Lower leg skin (tissue), 3 donors: Measurements from ENCODE around the gene CHST2.

Source experiments
- CTCF ChIP-seq, 3 donors: fragments of 450-650 bp; IDR thresholded peaks; one replicate each; pipeline ENCODE4 v1.5.1; 2016; ENCODE audit warnings: antibody characterized with exemption in 3 of 3, mild to moderate bottlenecking in 3 of 3, moderate library complexity in 2 of 3
- POLR2A ChIP-seq, 2 donors: fragments of 450-650 bp; IDR thresholded peaks; one replicate each; pipeline ENCODE4 v1.6.1; 2016 to 2017; ENCODE audit warnings: antibody characterized with exemption in 2 of 2, mild to moderate bottlenecking in 1 of 2, moderate library complexity in 1 of 2

DNA sequence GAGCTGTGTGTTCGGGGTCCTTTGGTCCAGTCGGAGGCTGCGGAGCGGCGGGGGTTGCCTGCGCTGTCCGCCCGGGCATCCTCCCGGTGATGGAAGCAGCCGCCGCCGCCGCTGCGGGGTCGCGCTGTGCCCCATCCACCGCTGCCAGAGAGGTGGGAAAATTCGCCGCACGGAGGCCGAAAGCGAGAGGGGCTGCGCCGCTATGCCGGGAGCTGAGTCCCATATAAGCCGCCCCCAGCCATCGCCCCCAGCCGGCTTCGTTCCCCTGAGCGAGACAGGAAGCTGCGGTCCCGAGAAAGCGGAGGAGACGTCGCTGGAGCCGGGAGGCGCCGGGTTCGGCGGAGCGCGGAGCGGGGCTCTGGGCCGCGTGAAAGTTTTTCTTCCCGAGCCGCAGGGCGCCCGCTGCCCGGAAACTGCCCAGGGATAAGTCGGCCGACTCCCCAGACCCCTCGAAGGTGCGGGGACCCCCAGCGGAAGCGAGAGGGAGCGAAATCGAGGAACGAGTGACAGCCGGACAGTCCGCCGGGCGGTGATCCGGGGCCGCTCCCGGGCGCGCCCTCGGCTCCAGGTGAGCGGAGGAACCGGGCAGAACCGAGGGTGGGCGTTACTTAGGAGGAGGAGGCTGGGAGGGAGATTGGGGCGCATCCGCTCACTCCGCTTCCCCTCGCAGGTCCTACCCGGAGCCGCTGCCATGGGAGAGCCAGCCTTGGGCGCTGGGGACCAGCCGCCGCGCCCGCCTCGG is 574 bp downstream of the CHST2 start:
- TF ChIP-seq CTCF (IDR thresholded peaks at IDR 0.05) (no peak), POLR2A (IDR thresholded peaks at IDR 0.05) (no peak)
